Fibroblast of skin of left quadriceps (primary cell): ENCODE data around the gene LYPD4.
"Not testable (repeated sequence)": the region's sequence is repeated elsewhere in the genome, so short reads cannot be mapped to it uniquely, and the experiment has no call there.

Experiments
- DNase-seq, 2 experiments: peaks; one replicate each; pipeline ENCODE4 v3.0.0-alpha.2; 2013; ENCODE audit warnings: low read depth in 2 of 2

The LYPD4 gene

DNA sequence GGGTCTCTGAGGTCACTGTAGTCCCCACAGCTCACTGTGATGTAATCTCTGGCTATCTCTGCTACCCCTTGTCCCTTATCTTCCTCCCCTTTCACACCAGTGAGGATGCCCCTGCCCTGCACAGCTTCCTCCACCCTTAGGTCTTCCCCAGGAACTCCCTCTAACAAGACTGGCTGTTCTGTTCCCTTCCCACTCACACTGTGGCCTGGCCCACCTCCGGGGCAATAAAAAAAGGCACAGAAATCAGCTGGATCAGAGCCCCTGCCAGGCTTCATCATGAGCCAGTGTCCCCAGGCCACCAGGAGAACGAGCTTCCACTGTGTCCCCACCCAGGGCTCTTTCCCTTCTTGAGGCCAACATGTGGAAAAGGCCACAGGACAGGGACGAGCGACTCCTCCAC, 43.5 kb downstream of the LYPD4 start:
- no peak for DNase-seq

- DNase-seq, result no peak
Measured at GRCh38 chr19:41799444-41800000, 45.0 kb downstream of the LYPD4 start.

- DNase-seq, result no peak
Measured at GRCh38 chr19:41796901-41797300, 47.6 kb downstream of the LYPD4 start.

DNA sequence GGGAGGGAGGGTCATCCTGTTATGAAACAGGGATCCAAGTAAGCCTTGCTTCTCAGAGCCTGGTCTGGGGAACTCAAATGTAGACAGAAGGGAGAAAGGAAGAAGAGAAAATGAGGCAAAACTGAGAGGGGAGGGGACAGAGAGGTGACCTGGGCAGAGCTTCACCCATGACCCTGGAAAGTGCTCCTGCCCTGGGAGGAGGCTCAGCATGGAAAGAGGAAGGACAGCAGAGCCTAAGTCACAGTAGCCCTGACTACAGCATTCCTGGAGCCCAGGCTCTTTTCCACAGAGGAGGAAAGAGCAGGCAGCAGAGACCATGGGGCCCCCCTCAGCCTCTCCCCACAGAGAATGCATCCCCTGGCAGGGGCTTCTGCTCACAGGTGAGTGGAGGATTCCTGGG, 48.1 kb downstream of the LYPD4 start, which contains the start of gene CEACAM3:
Gene CEACAM3 (plus strand): TSS at position 226 of the 400 bp plus-strand sequence. CDS start 91 bp downstream, at position 317.
- no peak for DNase-seq

- no peak for DNase-seq
Measured at GRCh38 chr19:41795031-41795461, 49.4 kb downstream of the LYPD4 start.

- DNase-seq, result no peak
Measured at GRCh38 chr19:41793414-41793727, 51.1 kb downstream of the LYPD4 start.

GRCh38 chr19:41792513-41793413, 51.7 kb downstream of the LYPD4 start:
- DNase-seq, result no peak

GRCh38 chr19:41789053-41789452, 55.4 kb downstream of the LYPD4 start:
- DNase-seq, result not testable (repeated sequence)

GRCh38 chr19:41788518-41788917, 56.0 kb downstream of the LYPD4 start:
- not testable (repeated sequence) for DNase-seq
